T-helper 1 cell treated with Interleukin-12 subunit alpha and Interleukin-12 subunit beta and Interleukin-4 antibody, amounts not matched to agents 30 μg/mL and 1 μg/mL, for 36 hours (primary cell): ENCODE measurements around the gene MAP10.
"Not testable (repeated sequence)": the region's sequence is repeated elsewhere in the genome, so short reads cannot be mapped to it uniquely, and the experiment has no call there.

Experiments used
- H3K27ac Mint-ChIP-seq: one replicate; pipeline ENCODE4 v1.8.0; 2021; ENCODE audit warnings: mild to moderate bottlenecking, mixed read lengths
- H3K27me3 Mint-ChIP-seq: one replicate; pipeline ENCODE4 v1.8.0; 2021; ENCODE audit warnings: low read depth, mixed read lengths
- H3K36me3 Mint-ChIP-seq: one replicate; pipeline ENCODE4 v1.8.0; 2021; ENCODE audit warnings: low read depth, mixed read lengths
- H3K4me1 Mint-ChIP-seq: one replicate; pipeline ENCODE4 v1.8.0; 2021; ENCODE audit warnings: low read depth, mixed read lengths
- H3K4me3 Mint-ChIP-seq: one replicate; pipeline ENCODE4 v1.8.0; 2021; ENCODE audit warnings: mild to moderate bottlenecking, moderate library complexity, mixed read lengths
- H3K9me3 Mint-ChIP-seq: one replicate; pipeline ENCODE4 v1.8.0; 2021; ENCODE audit warnings: mixed read lengths

The MAP10 gene

DNA sequence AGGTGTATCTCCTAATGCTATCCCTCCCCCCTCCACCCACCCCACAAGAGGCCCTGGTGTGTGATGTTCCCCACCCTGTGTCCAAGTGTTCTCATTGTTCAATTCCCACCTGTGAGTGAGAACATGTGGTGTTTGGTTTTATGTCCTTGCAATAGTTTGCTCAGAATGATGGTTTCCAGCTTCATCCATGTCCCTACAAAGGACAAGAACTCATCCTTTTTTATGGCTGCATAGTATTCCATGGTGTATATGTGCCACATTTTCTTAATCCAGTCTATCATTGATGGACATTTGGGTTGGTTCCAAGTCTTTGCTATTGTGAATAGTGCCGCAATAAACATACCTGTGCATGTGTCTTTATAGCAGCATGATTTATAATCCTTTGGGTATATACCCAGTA is 19.6 kb upstream of the MAP10 start:
- H3K9me3 Mint-ChIP-seq, H3K36me3 Mint-ChIP-seq, H3K4me1 Mint-ChIP-seq, H3K4me3 Mint-ChIP-seq, H3K27ac Mint-ChIP-seq: not testable (repeated sequence)
- peaks cover 17% of the 10 kb centered on the region for H3K27me3 Mint-ChIP-seq

DNA sequence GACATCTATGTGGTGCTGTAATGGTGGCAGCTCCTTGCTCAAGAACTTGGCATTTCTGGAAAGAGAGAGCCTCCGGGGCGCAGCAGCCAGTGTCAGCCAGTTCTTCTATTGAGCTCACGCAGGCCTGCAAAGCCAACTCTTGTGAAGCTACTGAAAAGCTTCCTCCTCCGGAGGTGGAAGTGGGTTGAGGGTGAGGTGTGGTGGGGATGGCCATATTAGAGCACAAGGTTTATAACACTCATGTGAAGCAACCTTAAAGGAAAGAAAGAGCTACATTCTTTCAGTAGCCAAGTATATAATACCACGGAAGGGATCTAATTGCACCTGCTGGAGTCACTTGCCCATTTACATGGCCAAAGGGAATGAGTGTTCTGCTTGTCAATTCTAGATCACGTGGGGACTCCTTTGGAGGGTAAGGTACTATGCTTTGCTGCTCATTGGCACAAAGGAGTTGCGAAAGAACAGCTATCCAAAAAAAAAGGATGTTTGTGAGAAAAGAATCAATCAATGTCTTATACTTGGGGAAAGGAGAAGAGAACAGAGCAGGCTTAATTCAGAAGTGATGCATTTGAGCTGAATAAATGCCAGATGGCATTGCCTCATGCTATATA is 18.3 kb upstream of the MAP10 start:
- Mint-ChIP-seq H3K4me1 (peaks cover 2% of the 10 kb centered on the region), H3K36me3 (no peaks in the 10 kb centered on the region), H3K9me3 (no peaks in the 10 kb centered on the region), H3K4me3 (no peak overlapping the region), H3K27ac (no peak overlapping the region), H3K27me3 (peaks cover 10% of the 10 kb centered on the region)

- H3K36me3 Mint-ChIP-seq: no peaks in the 10 kb centered on the region
- H3K4me1 Mint-ChIP-seq: peaks cover 8% of the 10 kb centered on the region
- H3K27me3 Mint-ChIP-seq: peaks cover 14% of the 10 kb centered on the region
- no peaks in the 10 kb centered on the region for H3K9me3 Mint-ChIP-seq
- no peak overlapping the region for H3K27ac Mint-ChIP-seq
- no peak overlapping the region for H3K4me3 Mint-ChIP-seq
Observed at GRCh38 chr1:232788235-232788872, 16.9 kb upstream of the MAP10 start.

- Mint-ChIP-seq H3K9me3 (no peaks in the 10 kb centered on the region), H3K36me3 (no peaks in the 10 kb centered on the region), H3K4me3 (no peak overlapping the region)
Observed at GRCh38 chr1:232789651-232790050, 15.6 kb upstream of the MAP10 start.

DNA sequence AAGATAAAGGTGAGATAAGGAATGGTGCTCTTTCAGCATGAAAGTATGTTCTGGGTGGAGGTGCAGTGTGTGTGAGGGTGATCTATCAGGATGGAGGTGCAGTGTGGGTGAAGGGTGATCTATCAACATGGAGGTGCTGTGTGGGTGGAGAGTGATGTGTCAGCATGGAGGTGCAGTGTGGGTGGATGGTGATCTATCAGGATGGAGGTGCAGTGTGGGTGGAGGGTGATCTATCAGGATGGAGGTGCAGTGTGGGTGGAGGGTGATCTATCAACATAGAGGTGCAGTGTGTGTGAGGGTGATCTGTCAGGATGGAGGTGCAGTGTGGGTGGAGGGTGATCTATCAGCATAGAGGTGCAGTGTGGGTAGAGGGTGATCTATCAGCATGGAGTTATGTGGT is 12.3 kb upstream of the MAP10 start:
- Mint-ChIP-seq H3K4me1 (peaks cover 15% of the 10 kb centered on the region), H3K4me3 (no peak overlapping the region), H3K27ac (peak overlapping the region; percentile 22), H3K36me3 (no peaks in the 10 kb centered on the region), H3K9me3 (no peaks in the 10 kb centered on the region), H3K27me3 (peaks cover 18% of the 10 kb centered on the region)

More at GRCh38 chr1:232789651-232790050, 15.6 kb upstream of the MAP10 start:
- peaks cover 14% of the 10 kb centered on the region for H3K27me3 Mint-ChIP-seq
- peaks cover 17% of the 10 kb centered on the region for H3K4me1 Mint-ChIP-seq
- no peak overlapping the region for H3K27ac Mint-ChIP-seq

DNA sequence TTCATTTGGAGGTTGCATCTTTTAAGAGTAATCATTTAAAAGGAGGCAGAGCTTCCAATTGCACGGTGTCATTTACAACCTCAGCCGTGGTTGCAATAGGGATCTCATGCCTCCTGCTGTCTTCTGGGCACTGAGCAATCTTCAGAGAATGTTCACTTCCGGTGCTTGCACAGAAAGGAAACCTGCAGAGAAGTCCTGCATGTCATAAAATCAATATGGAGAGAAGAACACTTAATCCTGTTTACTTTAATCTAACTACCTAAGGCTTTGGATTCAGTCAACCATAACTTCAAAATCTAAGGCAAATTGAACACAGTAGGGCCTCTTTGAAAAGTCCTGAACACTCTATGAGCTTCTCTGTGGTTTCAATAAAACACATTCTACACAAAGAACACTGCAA is 11.3 kb upstream of the MAP10 start:
- H3K4me3 Mint-ChIP-seq: no peak overlapping the region
- no peaks in the 10 kb centered on the region for H3K9me3 Mint-ChIP-seq
- H3K27me3 Mint-ChIP-seq: peaks cover 12% of the 10 kb centered on the region
- H3K27ac Mint-ChIP-seq: no peak overlapping the region
- H3K36me3 Mint-ChIP-seq: no peaks in the 10 kb centered on the region
- peaks cover 15% of the 10 kb centered on the region for H3K4me1 Mint-ChIP-seq

DNA sequence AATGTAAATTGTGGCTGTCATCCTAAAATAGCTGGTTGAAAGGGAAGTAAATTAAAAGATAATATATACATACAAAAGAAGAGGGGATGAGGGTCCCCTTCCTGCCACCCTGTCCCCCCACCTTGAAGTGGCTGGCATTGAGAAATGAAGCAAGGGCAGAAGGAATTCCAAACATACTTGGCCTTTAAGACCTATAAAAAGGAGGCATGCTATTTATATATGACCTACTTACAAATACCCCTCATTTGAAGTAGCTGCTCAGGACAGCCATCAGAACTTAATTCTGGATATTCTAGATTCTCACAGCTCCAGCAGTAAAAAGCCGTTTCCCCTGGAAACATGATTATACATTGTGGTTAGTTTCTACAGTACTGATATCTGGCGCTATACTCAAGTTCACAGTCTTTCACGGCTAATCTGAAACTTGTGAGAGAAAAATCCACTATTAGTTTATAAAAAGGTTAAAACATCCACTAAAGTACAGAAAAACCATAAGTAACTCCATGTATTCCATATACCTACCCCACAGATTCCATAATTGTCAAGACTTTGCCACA is 9.6 kb upstream of the MAP10 start:
- Mint-ChIP-seq H3K36me3 (no peaks in the 10 kb centered on the region), H3K27me3 (peaks cover 13% of the 10 kb centered on the region), H3K27ac (no peak overlapping the region), H3K9me3 (no peaks in the 10 kb centered on the region), H3K4me3 (no peak overlapping the region), H3K4me1 (peaks cover 15% of the 10 kb centered on the region)

- H3K36me3 Mint-ChIP-seq: no peaks in the 10 kb centered on the region
- H3K27ac Mint-ChIP-seq: no peak overlapping the region
- no peak overlapping the region for H3K4me3 Mint-ChIP-seq
- peaks cover 12% of the 10 kb centered on the region for H3K4me1 Mint-ChIP-seq
- H3K9me3 Mint-ChIP-seq: no peaks in the 10 kb centered on the region
- H3K27me3 Mint-ChIP-seq: peaks cover 28% of the 10 kb centered on the region
Observed at GRCh38 chr1:232797856-232798510, 7.2 kb upstream of the MAP10 start.

- H3K27ac Mint-ChIP-seq: no peak overlapping the region
- H3K27me3 Mint-ChIP-seq: peaks cover 26% of the 10 kb centered on the region
- no peaks in the 10 kb centered on the region for H3K9me3 Mint-ChIP-seq
- H3K36me3 Mint-ChIP-seq: no peaks in the 10 kb centered on the region
- peaks cover 4% of the 10 kb centered on the region for H3K4me1 Mint-ChIP-seq
- no peak overlapping the region for H3K4me3 Mint-ChIP-seq
Observed at GRCh38 chr1:232798920-232799319, 6.3 kb upstream of the MAP10 start.

DNA sequence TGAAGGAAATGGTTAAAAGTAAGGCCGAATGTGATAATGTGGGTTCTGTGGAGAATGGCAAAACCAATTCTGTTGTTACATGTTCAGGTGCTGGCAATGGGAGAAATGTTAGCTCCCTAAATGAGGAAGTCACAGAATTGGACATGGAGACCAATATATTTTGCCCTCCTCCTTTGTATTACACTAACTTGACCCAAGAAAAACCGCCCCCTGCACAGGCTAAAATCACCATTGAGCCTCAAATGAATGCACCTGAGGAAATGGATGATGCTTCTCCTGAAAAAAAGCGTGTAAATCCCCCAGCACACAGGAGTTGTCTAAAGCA is 932 bp downstream of the MAP10 start:
- Mint-ChIP-seq H3K4me3 (peak overlapping the region; percentile 91), H3K27me3 (peaks cover 16% of the 10 kb centered on the region), H3K36me3 (peaks cover 10% of the 10 kb centered on the region), H3K27ac (no peak overlapping the region), H3K9me3 (no peaks in the 10 kb centered on the region), H3K4me1 (peaks cover 19% of the 10 kb centered on the region)

GRCh38 chr1:232810856-232811255 is 5.6 kb downstream of the MAP10 start:
- Mint-ChIP-seq H3K27ac (no peak overlapping the region), H3K4me3 (no peak overlapping the region), H3K27me3 (peaks cover 3% of the 10 kb centered on the region), H3K9me3 (no peaks in the 10 kb centered on the region), H3K4me1 (peaks cover 11% of the 10 kb centered on the region), H3K36me3 (peaks cover 8% of the 10 kb centered on the region)

GRCh38 chr1:232812560-232812959 is 7.3 kb downstream of the MAP10 start:
- H3K27ac Mint-ChIP-seq: no peak overlapping the region

DNA sequence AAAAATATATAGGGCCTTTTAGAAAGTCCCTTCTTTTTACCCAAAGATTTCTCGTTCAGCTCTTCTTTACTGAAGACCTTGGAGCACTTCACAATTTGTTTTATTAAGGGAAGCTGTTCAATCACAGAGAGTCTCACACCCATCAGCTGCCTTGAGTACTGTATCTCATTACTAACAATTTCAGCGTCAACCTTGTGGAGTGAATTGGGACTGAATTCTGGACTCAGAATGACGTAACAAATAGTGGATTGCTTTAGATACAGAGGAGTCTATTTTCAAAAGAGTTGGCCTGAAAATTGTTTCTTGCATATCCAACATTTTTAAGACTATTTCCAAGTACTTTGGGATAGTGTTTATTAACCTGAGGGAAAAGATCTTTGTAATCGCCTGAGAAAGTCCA is 7.9 kb downstream of the MAP10 start:
- Mint-ChIP-seq H3K4me3 (no peak overlapping the region), H3K27ac (no peak overlapping the region), H3K9me3 (no peaks in the 10 kb centered on the region), H3K36me3 (no peaks in the 10 kb centered on the region), H3K27me3 (no peaks in the 10 kb centered on the region), H3K4me1 (no peaks in the 10 kb centered on the region)

More at GRCh38 chr1:232812560-232812959, 7.3 kb downstream of the MAP10 start:
- Mint-ChIP-seq H3K27me3 (peaks cover 1% of the 10 kb centered on the region), H3K9me3 (no peaks in the 10 kb centered on the region), H3K36me3 (peaks cover 2% of the 10 kb centered on the region), H3K4me3 (no peak overlapping the region), H3K4me1 (peaks cover 3% of the 10 kb centered on the region)

- Mint-ChIP-seq H3K9me3 (no peaks in the 10 kb centered on the region), H3K4me1 (no peaks in the 10 kb centered on the region), H3K27ac (no peak overlapping the region), H3K27me3 (no peaks in the 10 kb centered on the region), H3K4me3 (no peak overlapping the region), H3K36me3 (no peaks in the 10 kb centered on the region)
Observed at GRCh38 chr1:232813760-232814159, 8.5 kb downstream of the MAP10 start.

DNA sequence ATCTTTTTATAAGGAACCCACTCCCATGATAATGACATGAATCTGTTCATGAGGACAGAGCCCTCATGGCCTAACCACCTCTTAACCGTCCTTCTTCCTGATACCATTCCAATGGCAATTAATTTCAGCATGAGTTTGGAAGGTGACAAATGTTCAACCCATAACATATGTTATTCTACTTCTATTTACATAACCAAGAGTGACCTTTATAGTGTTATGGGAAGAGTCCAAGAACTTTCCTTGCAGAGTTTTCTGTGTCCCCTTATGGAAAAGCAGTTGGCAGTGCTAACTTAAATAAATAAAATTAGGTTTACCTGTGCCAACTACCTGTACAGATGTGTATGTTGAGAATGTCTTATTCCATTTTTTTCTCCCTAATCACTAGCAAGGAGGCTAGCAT is 11.1 kb downstream of the MAP10 start:
- no peaks in the 10 kb centered on the region for H3K4me1 Mint-ChIP-seq
- H3K27ac Mint-ChIP-seq: no peak overlapping the region
- no peaks in the 10 kb centered on the region for H3K27me3 Mint-ChIP-seq
- H3K36me3 Mint-ChIP-seq: no peaks in the 10 kb centered on the region
- H3K9me3 Mint-ChIP-seq: no peaks in the 10 kb centered on the region
- H3K4me3 Mint-ChIP-seq: no peak overlapping the region
